ENCODE data around the gene PRKCQ.
A peak's percentile ranks its signal among the peaks of the same experiment; 100 is the strongest.

Gene PRKCQ

GRCh38 chr10:6518791-6519429 is 61.2 kb downstream of the PRKCQ start:
- DNase-seq: no peak

DNA sequence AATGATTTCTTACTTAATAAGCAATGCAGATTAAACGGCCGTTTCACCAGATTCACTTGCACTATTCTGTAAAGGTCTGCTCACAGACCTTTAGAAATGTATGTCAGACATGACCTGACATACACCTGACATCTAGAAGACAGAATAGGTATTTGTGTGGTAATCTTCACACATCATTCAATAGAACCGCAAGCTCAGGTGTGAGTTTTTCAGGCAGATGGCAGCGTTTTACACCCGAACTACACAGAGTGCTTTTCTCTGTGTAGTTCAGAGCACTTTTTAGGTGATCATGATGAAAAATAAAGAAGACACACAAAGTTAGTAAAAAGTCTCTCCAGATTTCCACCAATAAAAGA is 63.2 kb downstream of the PRKCQ start:
- DNase-seq: no peak

GRCh38 chr10:6516281-6516928 is 63.7 kb downstream of the PRKCQ start:
- DNase-seq: no peak

DNA sequence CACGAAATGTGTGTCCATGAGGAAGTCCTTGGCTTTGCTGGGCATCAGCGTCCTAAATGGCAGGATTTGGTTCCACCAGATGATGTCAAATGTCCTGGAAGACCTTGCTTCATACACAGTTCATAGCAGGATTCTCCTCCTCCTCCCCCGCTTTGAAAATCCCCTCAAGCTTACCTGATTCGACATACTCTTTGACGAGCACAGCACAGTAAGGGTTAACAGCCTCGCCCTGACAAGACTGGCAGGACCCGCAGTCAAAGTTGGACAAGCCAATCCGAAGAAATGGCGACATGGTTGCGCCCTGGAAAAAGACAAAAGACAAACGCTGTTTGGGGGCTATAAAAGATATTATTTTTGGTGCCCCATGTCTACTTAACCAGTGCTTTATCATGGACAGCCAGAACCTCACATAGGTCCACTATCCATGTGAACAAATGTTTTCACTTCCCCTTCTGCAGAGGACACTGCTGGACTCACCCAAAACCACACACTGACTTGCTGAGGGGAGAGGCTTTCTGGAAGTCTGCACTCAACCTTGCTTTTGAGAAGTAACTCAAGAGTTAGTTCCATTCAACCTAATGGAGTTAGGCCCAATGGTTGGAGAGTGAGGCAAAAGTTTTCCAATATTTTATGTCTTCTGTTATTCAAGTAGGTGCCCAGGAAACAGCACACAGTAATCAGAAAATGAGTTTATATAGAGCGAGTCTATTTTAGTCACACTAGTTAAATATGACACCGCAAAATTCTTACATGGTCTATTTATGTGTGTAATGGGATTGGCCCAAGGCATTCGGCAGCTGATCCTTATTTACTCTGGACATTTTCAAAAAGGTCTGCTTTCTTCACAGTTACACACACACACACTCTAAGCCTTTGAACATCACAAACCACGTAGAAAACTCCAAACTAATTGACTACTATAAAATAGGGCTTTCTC is 65.0 kb downstream of the PRKCQ start:
- no peak for DNase-seq

DNA sequence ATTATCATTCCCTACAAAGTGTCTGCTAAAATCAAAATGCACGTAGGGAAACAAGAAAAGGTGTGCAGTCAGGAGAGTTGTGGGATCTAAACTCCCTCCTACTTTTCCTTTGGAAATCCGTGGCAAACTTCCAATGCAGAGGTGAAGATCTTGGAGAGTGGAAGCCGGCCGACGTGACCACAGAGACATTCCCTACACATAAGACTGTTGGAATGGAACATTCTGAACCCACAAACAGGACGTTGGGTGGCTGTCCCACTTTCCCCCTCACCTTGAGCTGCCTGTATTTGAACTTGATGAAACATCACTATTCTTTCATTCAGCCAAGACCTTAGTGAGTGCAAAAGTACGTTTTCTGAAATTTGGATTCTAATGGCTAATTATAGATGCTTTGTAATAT is 65.9 kb downstream of the PRKCQ start:
- DNase-seq: no peak

DNA sequence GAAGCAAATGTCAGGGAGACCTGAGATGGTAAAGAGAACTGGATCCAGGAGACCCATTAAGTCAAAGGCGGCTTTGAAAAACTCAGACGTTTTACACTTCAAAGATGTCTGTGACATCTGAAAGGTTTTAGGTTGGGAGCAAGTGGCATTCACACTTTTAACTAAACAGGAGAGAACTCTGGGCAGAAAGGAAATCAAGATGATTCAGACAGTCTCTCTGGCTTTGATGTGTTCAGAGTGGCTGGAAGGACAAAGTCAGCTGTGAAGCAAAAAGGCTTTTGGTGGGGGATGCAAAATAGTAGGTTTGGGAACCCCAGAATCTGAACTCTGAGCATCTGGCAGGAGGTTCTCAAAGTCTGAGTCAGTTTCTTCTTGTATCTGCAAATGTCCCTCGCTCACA is 66.6 kb downstream of the PRKCQ start:
- peak; percentile 44 for DNase-seq

- no peak for DNase-seq
Measured at GRCh38 chr10:6512182-6512581, 67.9 kb downstream of the PRKCQ start.

DNA sequence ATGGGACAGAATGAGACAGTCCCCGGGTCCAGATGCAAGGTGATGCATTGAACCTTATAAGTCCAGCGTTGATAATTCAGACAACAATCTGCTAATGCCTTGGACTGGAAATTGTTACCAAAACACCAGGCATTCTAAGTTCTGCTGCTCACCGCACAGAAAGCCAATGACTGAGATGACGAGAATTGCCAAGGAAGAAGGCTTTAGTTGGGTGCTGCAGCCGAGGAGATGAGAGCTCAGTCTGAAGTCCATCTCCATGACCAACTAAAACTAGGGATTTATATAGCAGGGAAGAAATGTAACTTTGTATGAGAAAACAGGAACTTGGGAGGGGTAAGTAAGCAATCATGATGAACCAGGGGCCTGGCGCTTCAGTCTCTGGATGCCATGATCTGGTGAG is 68.7 kb downstream of the PRKCQ start:
- no peak for DNase-seq

DNA sequence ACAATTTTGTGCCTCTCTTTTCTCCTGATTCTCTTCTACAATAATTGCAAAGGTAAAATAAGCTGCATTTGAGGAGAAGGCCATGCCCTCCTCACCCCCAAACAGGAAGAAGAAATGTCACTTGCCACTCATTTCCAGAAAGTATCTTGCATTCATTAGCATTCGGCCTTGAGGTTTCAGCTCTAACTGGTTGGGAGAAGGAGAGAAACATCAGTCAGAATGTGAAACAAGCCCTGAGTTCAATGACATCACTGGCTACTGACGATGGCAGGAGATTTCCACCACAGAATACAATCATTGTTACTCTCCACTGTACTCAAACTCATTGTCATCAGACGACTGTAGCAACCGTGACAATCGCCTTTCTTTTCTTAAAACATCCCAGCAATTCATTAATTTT is 72.8 kb downstream of the PRKCQ start:
- peak; percentile 60 for DNase-seq

GRCh38 chr10:6505300-6505699 is 74.8 kb downstream of the PRKCQ start:
- no peak for DNase-seq

DNA sequence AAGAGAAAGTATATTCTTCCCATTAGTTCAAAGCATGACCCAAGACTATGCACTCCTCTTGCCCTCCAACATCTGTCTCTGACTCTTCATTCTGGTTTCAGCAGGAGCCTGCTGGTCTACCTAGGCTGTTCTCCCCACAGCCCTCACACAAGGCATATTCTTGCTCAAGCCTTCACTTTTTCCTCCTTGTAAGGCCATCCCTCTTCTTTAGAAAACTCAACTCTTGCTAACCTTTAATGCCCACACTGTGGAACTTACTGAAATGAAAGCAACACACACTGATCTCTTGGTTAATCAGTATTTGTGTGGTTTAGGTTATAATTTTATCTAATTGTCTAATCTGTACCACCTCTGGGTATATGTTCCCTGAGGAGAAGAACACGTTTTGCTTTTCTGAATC is 75.8 kb downstream of the PRKCQ start:
- DNase-seq: peak; percentile 64

DNA sequence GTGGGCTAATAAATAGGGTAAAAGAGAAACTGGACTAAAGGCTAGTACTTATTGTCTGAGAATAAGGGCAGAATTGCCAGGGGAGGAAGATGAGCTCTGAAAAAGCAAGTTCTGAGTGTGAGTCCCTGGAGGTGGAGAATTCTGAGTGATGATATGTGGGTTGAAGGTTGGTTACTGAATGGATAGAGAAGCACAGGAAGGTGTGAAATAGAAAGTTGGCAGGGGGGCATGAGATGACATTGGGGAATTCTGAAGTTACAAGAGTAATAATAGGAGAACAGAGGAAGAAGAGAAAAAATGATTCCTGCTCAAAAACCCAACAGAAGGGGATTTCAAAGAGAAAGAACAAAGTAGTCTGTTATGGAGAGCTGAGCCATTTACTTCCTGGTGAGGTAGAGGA is 76.9 kb downstream of the PRKCQ start:
- no peak for DNase-seq

- DNase-seq: no peak
Measured at GRCh38 chr10:6501931-6502330, 78.1 kb downstream of the PRKCQ start.

- DNase-seq: no peak
Measured at GRCh38 chr10:6499974-6500373, 80.1 kb downstream of the PRKCQ start.

- DNase-seq: peak; percentile 34
Measured at GRCh38 chr10:6498771-6499170, 81.3 kb downstream of the PRKCQ start.

DNA sequence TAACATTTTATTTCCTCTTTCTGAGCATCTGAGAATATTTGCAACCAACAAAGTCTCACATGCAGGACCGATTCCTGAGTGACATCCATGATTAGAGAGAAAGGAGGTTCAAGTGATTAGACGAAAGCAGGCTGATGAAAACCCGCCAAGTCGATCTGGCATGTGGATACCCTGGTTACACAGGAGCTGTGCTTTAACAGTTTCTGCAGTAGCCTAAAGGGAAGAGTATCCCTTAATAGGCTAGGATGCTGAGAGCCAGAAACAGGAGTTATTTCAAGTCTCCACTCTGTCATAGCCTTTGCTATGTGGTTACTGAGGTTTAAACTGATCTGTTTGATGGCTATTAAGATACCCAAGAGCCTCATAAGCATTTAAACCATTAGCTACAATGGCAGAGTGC is 82.5 kb downstream of the PRKCQ start:
- DNase-seq: no peak

DNA sequence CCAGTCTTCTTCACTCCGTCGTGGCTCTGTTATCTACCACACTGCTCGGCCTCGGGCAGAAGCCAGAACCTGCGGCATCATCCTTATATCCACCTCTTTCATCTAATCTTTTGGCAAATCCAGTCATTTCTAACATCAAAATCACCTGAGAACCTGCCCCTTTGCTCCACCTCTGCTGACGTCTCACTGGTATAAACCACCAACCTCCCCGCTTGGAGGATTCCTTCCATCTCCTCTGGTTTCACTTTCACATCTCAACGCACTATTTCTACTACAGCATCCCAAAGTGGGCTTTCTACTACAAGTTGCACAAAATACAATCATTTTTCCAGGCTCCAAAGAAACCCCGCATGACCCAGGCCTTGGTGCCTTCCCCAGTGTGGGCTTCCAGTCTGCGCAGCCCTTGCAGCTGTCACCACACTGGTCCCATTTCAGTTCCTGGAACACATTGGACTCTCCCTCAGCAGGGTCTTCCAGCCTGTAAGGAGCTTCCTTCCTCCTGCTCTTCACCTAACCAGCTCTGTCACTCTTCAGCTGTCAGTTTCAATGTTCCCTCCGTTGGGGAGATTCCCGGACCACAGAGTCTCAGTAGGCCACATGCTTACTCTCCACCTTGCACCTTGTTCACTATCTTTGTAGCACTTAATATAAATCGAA is 85.0 kb downstream of the PRKCQ start:
- peak; percentile 59 for DNase-seq

GRCh38 chr10:6494442-6494819 is 85.6 kb downstream of the PRKCQ start:
- DNase-seq: no peak

DNA sequence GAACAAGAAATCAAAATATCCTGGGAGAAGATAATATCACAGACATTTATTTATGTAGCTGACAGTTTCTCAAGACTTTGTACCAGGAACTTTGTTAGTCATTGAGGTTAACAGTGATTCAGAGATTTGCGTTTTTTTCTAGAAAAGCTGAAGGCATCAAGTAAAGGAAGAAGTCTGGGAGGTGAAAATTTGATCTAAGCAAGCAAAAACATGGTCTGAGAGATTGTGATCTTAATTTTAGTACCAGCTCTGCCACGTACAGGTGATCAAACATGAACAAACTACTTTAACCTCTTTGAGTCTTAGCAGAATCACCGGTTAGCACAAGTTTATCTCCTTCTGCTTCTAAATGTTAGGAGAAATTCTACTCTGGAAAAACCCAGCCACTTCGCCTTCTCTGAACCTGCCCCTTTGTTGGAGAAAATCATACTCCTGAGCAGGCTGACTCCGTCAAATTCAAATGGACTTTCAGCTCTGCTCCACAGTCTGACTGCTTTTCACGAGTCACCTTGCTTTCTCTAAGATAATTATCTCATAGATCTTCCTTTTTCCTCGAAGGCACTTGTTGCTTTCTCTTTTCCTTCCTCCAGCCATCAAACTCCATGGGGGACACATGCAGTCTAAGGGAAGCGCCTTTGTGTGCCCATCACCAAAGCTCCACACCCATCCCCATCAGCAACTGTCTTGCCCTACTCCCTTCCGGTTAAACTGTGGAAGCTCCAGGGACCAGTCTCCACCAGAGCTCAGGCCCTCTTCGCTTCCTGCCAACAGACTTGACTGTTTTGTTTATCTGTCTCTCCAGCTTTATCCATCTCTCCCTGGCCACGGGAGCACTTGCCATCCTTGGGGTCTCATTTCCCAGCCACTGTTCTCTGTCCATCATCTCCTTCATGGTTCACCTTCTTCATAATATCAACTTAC is 86.3 kb downstream of the PRKCQ start:
- no peak for DNase-seq

GRCh38 chr10:6492896-6493295 is 87.2 kb downstream of the PRKCQ start:
- no peak for DNase-seq

DNA sequence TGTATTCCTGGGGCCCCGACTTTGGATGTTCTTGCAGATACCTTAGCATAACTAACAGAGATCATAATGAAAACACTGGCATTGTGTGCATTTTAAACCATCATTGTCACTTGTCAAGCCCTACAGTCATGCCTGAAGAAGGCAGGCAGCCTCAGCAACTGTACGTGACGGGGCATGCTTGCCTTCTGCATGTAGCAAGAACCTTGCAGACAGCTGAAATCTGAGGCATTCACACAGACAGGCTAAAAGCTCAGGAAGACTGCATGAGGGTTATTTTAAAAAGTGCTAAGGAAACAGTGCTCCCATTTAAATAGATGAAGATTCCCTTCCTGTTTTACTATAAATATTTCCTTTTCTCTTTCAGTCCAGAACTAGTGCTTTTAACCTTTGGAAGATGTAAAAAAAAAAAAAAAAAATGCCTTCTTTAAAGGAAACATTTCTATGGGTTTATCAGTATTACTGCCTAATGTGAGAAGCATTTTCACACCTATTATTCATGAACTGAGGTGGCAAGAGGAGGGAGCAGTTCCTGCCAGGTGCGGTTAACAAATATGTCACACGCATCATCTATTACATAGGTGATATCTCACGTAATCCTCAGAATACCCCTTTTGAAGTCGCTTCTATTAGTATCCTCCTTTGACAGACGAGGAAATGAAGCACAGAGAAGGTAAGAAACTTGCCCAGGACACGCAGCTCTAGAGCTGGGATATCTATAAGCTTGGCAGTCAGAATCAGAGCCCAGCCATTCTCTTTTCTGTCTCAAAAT is 88.1 kb downstream of the PRKCQ start:
- DNase-seq: no peak

DNA sequence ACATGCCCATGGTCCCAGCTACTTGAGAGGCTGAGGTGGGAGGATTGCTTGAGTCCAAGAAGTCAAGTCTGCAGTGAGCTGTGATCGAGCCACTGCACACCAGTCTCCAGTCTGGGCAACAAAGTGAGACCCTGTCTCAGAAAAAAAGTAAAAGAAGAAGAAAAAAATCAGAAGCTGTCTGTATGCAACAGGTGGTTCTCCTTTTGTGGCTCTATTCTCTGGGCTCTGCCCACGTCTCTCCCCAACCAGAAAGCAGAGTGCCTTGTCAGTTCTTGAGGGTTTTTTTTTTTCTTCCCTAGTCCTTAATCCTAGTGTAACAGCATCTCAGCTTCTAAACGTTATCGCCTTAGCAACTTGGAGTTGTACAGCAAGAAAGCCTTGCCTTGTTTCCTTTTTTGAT is 89.5 kb downstream of the PRKCQ start:
- DNase-seq: no peak

Measured in stimulated activated CD4-positive, alpha-beta T cell treated with anti-CD3 and anti-CD28 coated beads, Interleukin-15, amount 100 ng/mL, for 24 hours (primary cell).